ENCODE results near the gene CD34.
A peak's percentile ranks its signal among the peaks of the same experiment; 100 is the strongest.
"Not testable (repeated sequence)": the region's sequence is repeated elsewhere in the genome, so short reads cannot be mapped to it uniquely, and the experiment has no call there.

CD34 gene

DNA sequence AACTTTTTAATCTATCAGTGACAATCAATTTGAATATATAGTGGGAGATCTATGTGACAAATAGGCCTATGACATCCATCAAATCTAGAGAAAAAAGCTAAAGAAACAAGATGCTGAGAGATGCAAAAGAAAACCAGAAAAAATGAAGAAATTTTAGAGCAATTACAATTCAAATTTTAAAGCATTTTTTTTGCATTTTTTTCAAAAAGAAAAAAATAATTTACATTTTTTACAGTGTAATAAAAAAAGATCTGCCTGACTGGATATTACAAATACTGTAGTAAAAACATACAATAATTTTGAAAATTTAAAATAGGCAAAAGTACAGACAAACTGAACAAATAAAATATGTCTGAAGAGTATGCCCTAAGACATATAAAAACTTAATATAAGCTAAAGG lies 14.4 kb downstream of the CD34 start:
- DNase-seq = no peak

DNA sequence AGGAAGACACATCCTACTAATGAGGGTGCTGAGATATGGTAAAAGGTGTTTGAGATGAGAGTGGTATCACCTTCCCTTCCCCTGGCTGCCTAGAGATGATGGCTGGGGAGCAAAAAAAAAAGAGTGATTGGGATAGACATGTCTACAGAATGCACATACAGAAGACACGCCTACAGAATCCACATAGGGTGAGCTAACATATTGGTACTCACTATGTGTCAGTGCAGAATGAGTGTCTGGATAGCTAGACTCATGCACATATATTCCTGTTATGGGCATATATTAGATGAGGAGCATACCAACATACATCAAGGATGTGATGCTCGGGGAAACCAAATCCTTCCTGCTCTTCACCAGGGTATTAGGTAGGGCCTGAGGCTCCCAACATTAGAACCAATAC lies 16.2 kb downstream of the CD34 start:
- DNase-seq = no peak

DNA sequence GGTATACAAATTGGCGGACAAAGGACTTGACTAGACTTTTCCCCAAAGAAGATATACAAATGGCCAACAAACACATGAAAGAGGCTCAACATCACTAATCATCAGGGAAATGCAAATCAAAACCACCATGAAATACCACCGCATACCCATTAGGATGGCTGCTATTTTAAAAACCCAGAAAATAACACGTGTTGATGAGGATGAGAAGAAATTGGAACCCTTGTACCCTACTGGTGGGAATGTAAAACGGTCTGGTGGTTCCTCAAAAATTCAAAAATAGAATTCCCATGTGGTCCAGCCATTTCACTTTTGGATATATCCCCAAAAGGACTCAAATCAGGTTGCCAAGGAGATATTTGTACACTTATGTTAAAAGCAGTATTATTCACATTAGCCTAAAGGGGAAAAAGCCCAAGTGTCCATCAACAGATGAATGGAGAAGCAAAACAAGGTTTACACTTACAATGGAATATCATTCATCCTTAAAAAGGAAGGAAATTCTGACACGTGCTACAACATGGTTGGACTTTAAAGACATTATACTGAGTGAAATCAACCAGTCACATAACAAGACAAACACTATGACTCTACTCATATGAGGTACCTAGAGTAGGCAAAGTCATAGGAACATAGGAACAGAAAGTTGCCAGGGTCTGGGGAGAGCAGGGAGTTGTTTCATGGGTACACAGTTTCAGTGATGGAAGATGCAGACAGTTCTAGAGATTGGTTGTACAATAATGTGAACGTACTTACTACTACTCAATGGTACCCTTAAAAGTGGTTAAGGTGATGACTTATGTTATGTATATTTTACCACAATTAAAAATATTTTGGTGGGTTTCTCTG lies 17.0 kb downstream of the CD34 start:
- DNase-seq = no peak

DNA sequence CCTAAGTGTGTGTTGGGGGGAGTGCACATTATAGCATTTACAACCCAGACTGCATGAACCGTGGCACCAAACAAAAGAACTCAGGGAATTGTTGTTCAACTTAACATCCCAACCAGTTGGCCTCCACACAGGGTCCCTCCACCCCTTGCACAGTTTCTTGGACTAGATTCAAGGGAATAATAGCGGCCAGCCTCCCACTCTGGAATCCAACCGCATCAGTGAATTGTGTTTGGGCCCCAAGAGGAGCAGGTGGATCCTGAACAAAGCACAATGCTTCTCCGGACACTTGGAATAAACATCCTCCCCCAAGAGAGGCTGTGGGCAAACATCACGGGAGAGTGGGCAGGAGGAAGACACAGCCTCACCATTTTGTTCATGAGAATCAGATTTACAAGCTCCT lies 18.2 kb downstream of the CD34 start:
- no peak for DNase-seq

- no peak for DNase-seq
Observed at GRCh38 chr1:207891148-207891547, 19.8 kb downstream of the CD34 start.

- peak; percentile 52 for DNase-seq
Observed at GRCh38 chr1:207890136-207890738, 20.7 kb downstream of the CD34 start.

DNA sequence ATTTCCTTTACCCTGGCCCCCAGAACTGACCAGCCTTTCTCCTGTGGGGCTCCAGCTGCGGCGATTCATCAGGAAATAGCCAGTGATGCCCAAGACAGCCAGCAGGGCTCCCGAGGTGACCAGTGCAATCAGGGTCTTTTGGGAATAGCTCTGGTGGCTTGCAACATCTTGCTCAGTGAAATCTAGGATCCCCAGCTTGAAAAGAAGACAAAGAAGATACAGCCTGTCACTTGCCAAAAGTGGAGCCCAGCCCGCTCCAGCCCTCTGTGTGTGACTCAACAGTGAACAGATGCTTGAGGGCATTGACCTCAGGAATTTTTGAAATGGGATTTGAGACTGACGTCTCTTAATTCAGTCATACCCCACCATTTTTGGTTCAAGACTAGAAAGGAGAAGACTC lies 22.3 kb downstream of the CD34 start:
- DNase-seq = no peak

DNA sequence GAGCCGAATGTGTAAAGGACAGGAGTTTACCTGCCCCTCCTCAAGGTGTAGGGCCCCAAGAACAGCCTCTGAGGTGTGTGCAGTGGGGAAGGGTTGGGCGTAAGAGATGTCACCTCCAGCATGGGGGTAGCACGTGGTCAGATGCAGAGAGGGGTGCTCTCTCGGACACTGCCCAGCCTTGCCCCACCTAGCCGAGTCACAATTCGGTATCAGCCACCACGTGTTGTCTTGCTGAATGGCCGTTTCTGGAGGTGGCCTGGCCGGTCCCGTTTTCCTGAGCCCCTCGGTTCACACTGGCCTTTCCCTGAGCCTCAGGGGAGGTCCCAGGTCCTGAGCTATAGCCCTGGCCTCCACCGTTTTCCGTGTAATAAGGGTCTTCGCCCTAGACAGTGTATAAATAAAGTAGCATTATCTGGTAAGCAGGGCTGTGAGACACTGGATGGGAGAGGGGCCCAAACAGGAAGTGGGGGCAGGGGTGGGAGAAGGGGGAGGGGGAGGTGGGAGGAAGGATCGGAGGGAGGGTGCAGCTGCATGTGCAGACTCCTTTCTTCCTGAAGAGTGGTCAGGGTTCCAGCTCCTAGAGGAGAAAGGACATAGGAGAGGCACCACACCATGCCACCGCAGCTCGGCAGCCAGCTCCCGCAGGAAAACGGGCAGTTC lies 23.3 kb downstream of the CD34 start:
- DNase-seq = no peak

DNA sequence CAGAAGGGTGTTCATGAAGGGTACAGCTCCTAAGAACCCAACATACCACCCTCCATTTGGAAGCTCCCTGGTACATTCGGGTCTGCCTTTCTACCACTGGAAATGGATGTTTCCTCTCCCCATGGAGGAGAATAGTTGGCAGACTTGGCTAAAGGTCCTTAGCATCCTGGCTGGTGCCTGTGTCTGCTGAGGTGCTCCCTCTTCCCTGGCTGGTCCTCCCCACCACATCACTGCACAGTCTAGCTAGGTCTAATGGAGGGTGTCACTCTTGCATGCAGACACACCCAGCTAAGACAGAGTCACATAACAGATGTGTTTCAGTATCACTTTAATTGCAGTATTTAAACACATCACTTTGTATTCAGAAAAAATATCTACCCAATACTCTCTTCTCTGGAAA lies 24.7 kb downstream of the CD34 start:
- DNase-seq = no peak

GRCh38 chr1:207885129-207886032 lies 25.5 kb downstream of the CD34 start:
- peak; percentile 95 for DNase-seq

DNA sequence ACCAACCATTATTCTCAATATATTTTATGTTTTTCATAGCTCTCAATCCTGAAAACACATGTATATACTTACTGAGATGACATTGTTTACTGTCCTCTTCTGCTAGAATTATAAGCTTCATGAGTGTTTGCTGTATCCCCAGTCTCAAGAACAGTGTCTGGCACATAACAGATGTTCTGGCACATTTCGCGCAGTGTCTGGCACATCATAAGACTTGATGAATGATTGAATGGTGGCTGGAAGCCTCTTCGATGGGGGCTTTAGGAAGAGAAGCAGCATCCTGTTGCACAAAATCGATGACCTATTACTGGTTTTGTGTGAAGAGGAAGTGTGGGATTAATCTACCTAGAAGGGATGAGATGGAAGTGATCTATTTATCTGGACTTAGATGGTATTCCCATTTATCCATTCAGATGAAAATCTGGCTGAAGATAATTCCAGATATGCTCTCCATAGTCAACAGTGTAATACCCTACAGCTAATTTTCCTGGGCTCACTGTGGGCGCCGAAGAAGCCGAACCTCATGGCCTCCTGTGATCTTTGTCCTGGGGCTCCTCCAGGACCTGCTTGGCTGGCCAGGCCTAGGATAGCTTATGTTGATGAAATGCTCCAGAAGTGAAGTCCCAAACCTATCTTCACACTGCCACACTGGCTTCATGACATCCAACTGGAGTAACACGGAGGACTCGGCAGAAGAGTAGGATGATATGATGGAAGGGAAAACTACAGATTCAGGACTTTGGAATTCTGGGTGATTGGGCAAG lies 26.5 kb downstream of the CD34 start:
- no peak for DNase-seq

DNA sequence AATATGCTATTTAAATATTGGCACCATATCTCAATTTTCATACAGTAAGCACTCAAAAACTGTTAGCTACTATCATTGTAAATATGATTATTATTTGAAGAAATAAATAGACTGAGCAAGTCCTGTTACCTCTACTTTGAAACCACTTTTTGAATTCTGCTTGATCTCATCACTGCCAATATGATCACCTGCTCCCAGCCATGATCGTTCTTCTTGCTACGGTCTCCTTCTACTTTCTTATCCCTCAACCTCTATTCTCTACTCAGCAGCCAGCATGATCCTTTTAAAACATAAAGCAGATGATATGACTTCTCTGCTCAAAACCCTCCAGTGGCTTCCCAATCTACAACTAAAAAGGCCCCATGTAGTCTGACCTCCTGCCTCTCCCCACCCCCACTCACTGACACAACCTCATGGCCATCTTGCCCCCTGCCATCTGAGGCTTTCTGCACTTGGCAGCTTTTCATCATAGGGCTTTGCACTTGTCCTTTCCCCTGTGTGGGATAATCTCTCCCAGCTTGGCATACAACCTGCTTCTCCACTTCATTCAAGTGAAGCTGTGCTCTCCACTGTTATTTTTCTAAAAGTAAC lies 27.2 kb downstream of the CD34 start:
- DNase-seq = no peak

DNA sequence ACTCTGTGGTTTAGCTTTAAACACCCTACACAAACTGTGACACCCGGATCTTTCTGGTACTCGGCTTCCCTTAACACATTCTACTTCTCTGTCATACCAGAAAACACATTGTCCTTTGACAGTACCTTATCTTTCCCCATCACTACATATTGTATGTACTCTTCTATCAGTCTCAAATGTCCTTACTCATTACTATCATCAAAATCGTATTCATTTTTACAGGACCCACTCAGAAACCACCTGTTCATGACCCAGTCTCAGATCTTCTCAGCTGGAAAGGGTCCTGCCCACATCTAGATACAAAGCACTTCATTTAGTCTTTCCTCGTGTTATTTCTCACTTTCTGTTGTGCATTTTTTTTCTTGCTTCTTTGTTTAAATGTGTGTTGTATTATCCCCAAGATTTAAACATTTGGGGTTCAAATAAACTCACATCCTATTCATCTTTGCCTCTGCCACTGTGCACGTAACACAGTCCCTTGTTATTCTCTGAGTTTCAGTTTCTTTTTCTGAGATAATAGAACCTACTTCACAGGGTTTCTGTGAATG lies 27.7 kb downstream of the CD34 start:
- no peak for DNase-seq

GRCh38 chr1:207882692-207883091 lies 28.2 kb downstream of the CD34 start:
- DNase-seq = no peak

DNA sequence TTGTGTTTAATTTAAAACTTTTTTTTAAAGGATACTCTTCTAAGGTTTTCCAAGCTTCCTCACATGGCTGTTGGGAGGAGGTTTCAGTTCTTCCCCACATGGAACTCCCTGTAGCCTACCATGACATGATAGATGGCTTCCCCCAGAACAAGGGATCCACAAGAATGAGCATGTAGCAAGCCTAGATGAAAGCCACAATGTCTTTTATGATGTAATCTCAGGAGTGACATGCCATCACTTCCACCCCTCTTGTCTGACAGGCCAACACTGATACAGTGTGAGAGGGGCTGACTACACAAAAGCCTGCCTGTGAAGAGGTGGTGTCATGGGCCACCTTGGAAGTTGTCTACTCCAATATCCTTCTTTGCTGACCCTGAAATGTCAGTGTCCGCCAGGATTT lies 32.0 kb downstream of the CD34 start:
- peak; percentile 51 for DNase-seq

- DNase-seq = not testable (repeated sequence)
Observed at GRCh38 chr1:207877914-207878313, 33.0 kb downstream of the CD34 start.

DNA sequence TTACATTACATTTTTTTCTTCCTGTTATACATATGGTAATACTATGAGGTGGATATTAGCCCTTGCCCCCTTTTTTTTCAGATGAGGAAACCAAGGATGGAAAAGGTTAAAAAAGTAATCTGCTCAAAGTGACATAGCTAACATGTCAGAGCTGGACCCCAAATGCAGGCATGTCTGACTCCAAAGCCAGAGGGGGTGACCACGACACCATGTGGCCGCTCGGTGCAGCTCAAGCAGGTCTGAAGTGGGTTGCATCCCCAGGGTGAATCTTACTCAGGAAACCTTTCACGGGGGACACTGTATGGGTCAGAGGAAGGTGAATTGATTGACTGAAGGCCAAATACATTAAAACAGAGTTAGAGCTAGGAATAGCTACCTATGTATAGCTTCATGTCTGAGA lies 34.8 kb downstream of the CD34 start:
- DNase-seq = no peak

GRCh38 chr1:207875532-207875931 lies 35.4 kb downstream of the CD34 start:
- no peak for DNase-seq

GRCh38 chr1:207873055-207873890 lies 37.7 kb downstream of the CD34 start:
- DNase-seq = peak; percentile 99

DNA sequence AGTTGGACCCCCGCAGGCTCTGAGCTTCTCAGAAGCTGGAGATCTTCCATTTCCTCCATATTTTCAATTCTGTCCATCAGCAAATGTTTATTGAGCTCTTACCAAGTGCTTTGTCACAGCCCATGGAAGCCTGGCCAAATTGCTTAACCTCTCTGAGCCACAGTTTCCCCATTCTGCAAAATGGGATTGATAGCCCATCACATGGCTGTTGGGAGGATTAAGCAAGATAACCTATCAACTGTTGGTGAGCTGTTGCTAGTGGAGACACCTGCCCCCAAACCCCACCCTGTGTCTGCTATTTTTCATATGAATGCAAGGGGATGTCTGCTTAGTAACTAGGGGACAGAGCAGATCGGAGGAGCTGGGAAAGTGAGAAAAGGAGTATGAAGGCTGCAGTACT lies 38.3 kb downstream of the CD34 start:
- peak; percentile 78 for DNase-seq
